ENCODE results near the gene GRK2.
"Not testable (repeated sequence)": the region's sequence is repeated elsewhere in the genome, so short reads cannot be mapped to it uniquely, and the experiment has no call there.

GRK2 gene

DNA sequence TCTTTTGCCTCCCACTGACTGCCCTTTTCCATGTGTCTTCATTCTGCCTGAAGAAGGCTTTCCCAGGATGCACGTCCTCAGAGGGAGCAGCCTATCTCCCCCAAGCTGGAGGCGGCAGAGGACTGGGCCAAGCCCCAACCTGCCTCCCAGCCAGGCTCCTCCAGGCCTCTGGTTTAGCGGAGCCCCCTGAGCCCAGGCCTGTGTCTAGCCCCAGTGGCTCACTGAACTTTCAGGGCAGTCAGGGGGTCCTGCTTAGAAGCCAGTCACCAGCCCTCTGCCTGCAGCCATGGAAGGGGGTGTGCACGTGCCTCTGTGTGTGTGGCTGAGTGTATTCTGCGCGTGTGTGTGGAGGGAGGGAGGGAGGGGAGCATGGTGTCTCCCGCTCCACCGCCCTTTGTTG, 10.4 kb upstream of the GRK2 start:
- Histone ChIP-seq H3K36me3 (peaks cover 74% of the 10 kb centered on the region), H3K4me3 (ENCODE audit: low read depth in 1 of 2, low read length in 1 of 2) (no peak overlapping the region), H3K9me3 (no peaks in the 10 kb centered on the region), H3K27ac (no peak overlapping the region), H3K4me1 (ENCODE audit: control insufficient read depth in 1 of 2, insufficient read depth in 1 of 2, low read depth in 1 of 2, low read length in 1 of 2) (no peaks in the 10 kb centered on the region), H3K27me3 (peaks cover 7% of the 10 kb centered on the region)
- no peak for TF ChIP-seq CTCF (IDR thresholded peaks at IDR 0.05)

GRCh38 chr11:67256477-67257135, 9.7 kb upstream of the GRK2 start:
- TF ChIP-seq CTCF (IDR thresholded peaks at IDR 0.05): no peak
- Histone ChIP-seq H3K27ac (peak overlapping the region; percentile 15), H3K36me3 (peaks cover 67% of the 10 kb centered on the region), H3K9me3 (no peaks in the 10 kb centered on the region), H3K27me3 (peaks cover 14% of the 10 kb centered on the region), H3K4me3 (ENCODE audit: low read depth in 1 of 2, low read length in 1 of 2) (no peak overlapping the region), H3K4me1 (ENCODE audit: control insufficient read depth in 1 of 2, insufficient read depth in 1 of 2, low read depth in 1 of 2, low read length in 1 of 2) (peaks cover under 1 to 6% of the 10 kb centered on the region in 2 experiments)

GRCh38 chr11:67260406-67260805, 5.9 kb upstream of the GRK2 start:
- Histone ChIP-seq H3K36me3 (peaks cover 29% of the 10 kb centered on the region), H3K27me3 (peaks cover 21% of the 10 kb centered on the region), H3K4me3 (ENCODE audit: low read depth in 1 of 2, low read length in 1 of 2) (no peak overlapping the region), H3K9me3 (no peaks in the 10 kb centered on the region), H3K27ac (no peak overlapping the region), H3K4me1 (ENCODE audit: control insufficient read depth in 1 of 2, insufficient read depth in 1 of 2, low read depth in 1 of 2, low read length in 1 of 2) (peaks cover 21 to 32% of the 10 kb centered on the region in 2 experiments)
- no peak for TF ChIP-seq CTCF (IDR thresholded peaks at IDR 0.05)

DNA sequence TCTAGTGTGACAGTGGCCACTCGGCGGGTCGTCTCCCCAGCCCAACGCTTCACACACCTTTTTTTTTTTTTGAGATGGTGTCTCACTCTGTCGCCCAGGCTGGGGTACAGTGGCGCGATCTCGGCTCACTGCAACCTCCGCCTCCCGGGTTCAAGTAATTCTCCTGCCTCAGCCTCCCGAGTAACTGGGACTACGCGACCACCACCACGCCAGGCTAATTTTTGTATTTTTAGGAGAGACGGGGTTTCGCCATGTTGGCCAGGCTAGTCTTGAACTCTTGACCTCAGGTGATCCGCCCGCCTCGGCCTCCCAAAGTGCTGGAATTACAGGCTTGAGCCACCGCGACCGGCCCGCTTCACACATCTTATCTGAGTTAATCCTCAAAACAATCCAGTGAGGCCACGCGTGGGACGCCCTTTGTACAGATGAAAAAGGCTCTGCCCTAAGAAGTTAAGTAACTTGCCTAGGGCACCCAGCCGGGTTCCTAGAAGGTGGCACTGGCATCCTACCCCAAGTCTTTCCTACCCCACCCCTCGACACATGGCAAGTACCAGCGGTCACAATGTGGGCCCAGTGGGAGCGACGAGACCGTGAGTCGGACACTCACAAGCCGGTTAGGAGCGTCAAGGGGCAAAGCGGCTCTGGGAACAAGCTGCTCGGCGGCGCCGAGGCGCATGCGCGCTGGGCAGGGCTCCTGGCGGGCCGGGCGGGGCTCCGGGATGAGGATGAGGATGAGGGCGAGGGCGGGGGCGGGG, 5.2 kb upstream of the GRK2 start:
- Histone ChIP-seq H3K4me3 (ENCODE audit: low read depth in 1 of 2, low read length in 1 of 2) (peak overlapping the region in 1 of 2 experiments; percentile 18), H3K36me3 (peaks cover 22% of the 10 kb centered on the region), H3K27me3 (peaks cover 21% of the 10 kb centered on the region), H3K4me1 (ENCODE audit: control insufficient read depth in 1 of 2, insufficient read depth in 1 of 2, low read depth in 1 of 2, low read length in 1 of 2) (peaks cover 28 to 39% of the 10 kb centered on the region in 2 experiments)
- H3K9me3 ChIP-seq, H3K27ac ChIP-seq: not testable (repeated sequence)

DNA sequence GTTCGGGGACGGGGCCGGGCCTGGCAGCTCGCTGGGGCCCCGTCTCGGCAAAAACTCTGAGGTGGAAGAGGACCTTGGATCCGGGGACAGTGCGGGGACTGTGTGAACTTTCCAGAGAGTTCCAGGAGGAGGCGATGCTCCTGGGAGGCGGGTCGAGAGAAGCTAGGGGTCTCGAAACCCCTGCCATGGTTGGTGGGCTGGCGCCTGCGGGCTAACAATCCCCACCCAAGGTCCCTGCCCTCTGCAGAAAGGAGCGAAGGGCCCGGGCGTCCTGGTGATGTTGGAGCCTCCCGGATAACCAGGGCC, 4.7 kb upstream of the GRK2 start:
- no peak overlapping the region for H3K27ac ChIP-seq
- peaks cover 28 to 40% of the 10 kb centered on the region in 2 experiments for H3K4me1 ChIP-seq (ENCODE audit: control insufficient read depth in 1 of 2, insufficient read depth in 1 of 2, low read depth in 1 of 2, low read length in 1 of 2)
- no peaks in the 10 kb centered on the region for H3K9me3 ChIP-seq
- peaks cover 17% of the 10 kb centered on the region for H3K36me3 ChIP-seq
- H3K27me3 ChIP-seq: peaks cover 21% of the 10 kb centered on the region
- H3K4me3 ChIP-seq (ENCODE audit: low read depth in 1 of 2, low read length in 1 of 2): peak overlapping the region; percentile 5 to 18
- no peak for TF ChIP-seq CTCF (IDR thresholded peaks at IDR 0.05)
